Lung (tissue), 12 donors: Measurements from ENCODE around the gene CMTM3. TPM values are rescaled to one million over a fixed set of nuclear protein-coding genes. Genes with fewer than 3 reads are reported as not detected.

Experiments used
- ATAC-seq: fragments of 200-7000 bp; cut with Tn5 transposase; one replicate; pipeline ENCODE4 v1.9.1; 2020; ENCODE audit warnings: moderate number of reproducible peaks; ENCODE audit not compliant: insufficient read depth, low FRiP score
- DNase-seq, 3 donors: peaks; one replicate each; pipeline ENCODE4 v3.0.0-alpha.2; 2013 to 2017
- H3K27ac ChIP-seq, 2 donors: one replicate each; pipeline ENCODE4 v1.5.1; 2013; ENCODE audit warnings: mild to moderate bottlenecking in 2 of 2, moderate library complexity in 2 of 2, control low read depth in 1 of 2, inconsistent platforms in 1 of 2, low read depth in 1 of 2, low read length in 1 of 2
- H3K27me3 ChIP-seq, 3 donors: one replicate each; pipeline ENCODE4 v1.5.1; 2013; ENCODE audit warnings: low read length in 2 of 3; ENCODE audit not compliant: control insufficient read depth in 3 of 3, insufficient read depth in 3 of 3
- H3K36me3 ChIP-seq, 4 donors: one replicate each; pipeline ENCODE4 v1.5.1; 2013; ENCODE audit warnings: low read length in 4 of 4, mild to moderate bottlenecking in 1 of 4, moderate library complexity in 1 of 4; ENCODE audit not compliant: control insufficient read depth in 4 of 4, insufficient read depth in 4 of 4
- H3K4me1 ChIP-seq, 5 donors: one replicate each; pipeline ENCODE4 v1.5.1; 2013; ENCODE audit warnings: low read length in 5 of 5, mild to moderate bottlenecking in 2 of 5, moderate library complexity in 1 of 5; ENCODE audit not compliant: control insufficient read depth in 5 of 5, insufficient read depth in 5 of 5
- H3K4me3 ChIP-seq: one replicate; pipeline ENCODE4 v1.5.1; 2013; ENCODE audit warnings: mild to moderate bottlenecking, control low read depth, moderate library complexity
- H3K9ac ChIP-seq, 2 donors: one replicate each; pipeline ENCODE4 v1.5.1; 2013; ENCODE audit warnings: low read length in 2 of 2, control low read depth in 1 of 2; ENCODE audit not compliant: insufficient read depth in 1 of 2
- H3K9me3 ChIP-seq, 4 donors: one replicate each; pipeline ENCODE4 v1.5.1; 2013; ENCODE audit warnings: low read length in 3 of 4, mild to moderate bottlenecking in 1 of 4, moderate library complexity in 1 of 4; ENCODE audit not compliant: control insufficient read depth in 4 of 4, insufficient read depth in 3 of 4
- CTCF ChIP-seq: IDR thresholded peaks from 2 replicates; pipeline ENCODE4 v1.5.1; 2012; ENCODE audit warnings: mild to moderate bottlenecking; ENCODE audit errors: control extremely low read depth, extremely low read depth
- WGBS, 2 donors: extraction: QIAGEN DNeasy Blood & Tissue Kit; methylation state at CpG; one replicate each; pipeline ENCODE4 v1.1.7; 2013; 5-methylcytosine and 5-hydroxymethylcytosine counted together
- polyA plus RNA-seq, 2 donors: library from polyadenylated mRNA; stranded (reverse); fragments of 200-250 nt; gene quantifications; one replicate each; pipeline ENCODE4 v1.2.1, GENCODE V29; 2013
- total RNA-seq, 2 donors: library from RNA; depleted of rRNA in 1 of 2; stranded (reverse); fragments of >200 nt in 1 of 2; gene quantifications; one replicate each; pipeline ENCODE4 v1.2.1, GENCODE V29; 2014 to 2021
- donor health status: control.
- donor health status: control.
- donor health status: Bipolar disorder and iron deficiency.
- donor health status: healthy.
- donor health status: DM: yes; HTN: yes; CAD: no.

The CMTM3 gene
- total and polyA plus RNA-seq, 4 donors: 19.8 to 46.4 (median 31.4) TPM

DNA sequence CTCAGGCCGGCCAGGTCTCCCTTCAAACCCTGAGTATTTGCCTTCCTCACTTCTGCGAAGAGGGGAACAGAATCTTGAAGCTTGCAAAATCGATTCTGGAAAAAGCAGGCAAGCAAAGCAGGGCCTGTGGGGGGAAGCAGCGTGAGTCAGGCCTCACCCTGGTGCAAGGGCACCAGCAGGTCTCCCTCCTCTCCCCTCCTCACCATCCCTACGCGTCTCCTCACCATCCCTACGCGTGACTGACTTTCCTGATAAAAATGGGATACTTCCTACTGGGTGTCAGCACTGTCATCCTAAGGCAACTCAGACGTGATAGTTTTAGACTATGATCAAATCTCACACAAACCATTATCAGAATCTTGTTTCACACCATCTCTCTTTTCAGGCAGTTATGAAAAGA lies 12.1 kb downstream of the CMTM3 start:
- WGBS, 2 donors: 75 to 77% methylated on average over 9 of the region's 9 CpGs
- Histone ChIP-seq H3K9ac (no peak overlapping the region), H3K27me3 (no peaks in the 10 kb centered on the region), H3K4me3 (no peak overlapping the region), H3K4me1 (peaks cover 0 to 2% (median 0%) of the 10 kb centered on the region in 5 donors), H3K36me3 (peaks cover 6 to 25% (median 9%) of the 10 kb centered on the region in 4 donors), H3K27ac (no peak overlapping the region), H3K9me3 (no peaks in the 10 kb centered on the region)
- ATAC-seq (no peak), DNase-seq (no peak)
- no peak for TF ChIP-seq CTCF

DNA sequence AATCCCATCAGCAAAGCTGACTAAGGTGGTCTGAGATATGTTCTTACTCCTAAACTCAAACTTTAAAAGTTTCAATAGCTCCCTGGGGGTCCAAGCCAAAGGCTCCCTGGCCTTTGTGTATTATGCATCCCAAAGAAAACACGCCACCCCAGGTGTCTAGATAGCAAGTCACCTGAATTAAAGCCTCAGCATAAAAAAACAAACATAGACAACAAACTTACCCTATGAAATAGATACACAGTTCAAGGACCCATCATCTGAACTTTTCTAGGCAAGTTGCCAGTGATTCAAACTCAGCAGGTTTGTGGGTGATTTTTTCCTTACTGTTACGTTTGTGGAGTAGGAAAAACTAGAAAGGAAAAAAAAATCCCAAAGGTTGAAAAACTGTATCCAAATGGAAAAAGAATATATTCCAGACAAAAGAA lies 12.5 kb downstream of the CMTM3 start:
- 78 to 84% methylated on average over 2 of the region's 2 CpGs for WGBS, 2 donors

DNA sequence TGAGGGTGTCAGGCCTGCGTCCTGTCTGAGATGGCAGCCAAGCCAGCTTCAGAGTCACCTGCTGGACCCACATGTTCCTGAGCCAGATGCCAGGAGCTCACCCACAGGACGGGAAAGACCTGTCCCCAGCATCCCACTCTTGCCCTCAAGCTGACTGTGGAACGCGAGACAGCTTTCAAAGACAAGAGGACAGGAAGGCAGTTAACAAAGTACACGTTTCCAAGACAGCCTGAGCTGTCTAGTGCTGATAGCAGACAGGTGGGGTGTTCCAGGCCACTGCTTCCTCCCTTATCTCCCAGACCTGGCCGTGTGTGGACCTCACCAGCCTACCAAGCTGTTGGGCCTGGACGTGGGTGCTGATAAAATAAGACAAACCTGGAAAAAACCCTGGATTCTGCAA lies 13.2 kb downstream of the CMTM3 start:
- no peak for TF ChIP-seq CTCF
- H3K27me3 ChIP-seq: no peaks in the 10 kb centered on the region
- ATAC-seq: no peak
- no peak overlapping the region for H3K27ac ChIP-seq
- 76 to 78% methylated on average over 7 of the region's 7 CpGs for WGBS, 2 donors
- peaks cover 0 to 2% (median 0%) of the 10 kb centered on the region in 5 donors for H3K4me1 ChIP-seq
- no peaks in the 10 kb centered on the region for H3K9me3 ChIP-seq
- peaks cover under 1 to 19% (median 7%) of the 10 kb centered on the region in 4 donors for H3K36me3 ChIP-seq
- no peak for DNase-seq
- no peak overlapping the region for H3K4me3 ChIP-seq
- H3K9ac ChIP-seq: no peak overlapping the region

More for the DNA sequence above, 12.5 kb downstream of the CMTM3 start:
- Histone ChIP-seq H3K36me3 (peaks cover 6 to 26% (median 10%) of the 10 kb centered on the region in 4 donors), H3K27ac (no peak overlapping the region), H3K9me3 (no peaks in the 10 kb centered on the region), H3K9ac (no peak overlapping the region), H3K4me3 (no peak overlapping the region), H3K27me3 (no peaks in the 10 kb centered on the region), H3K4me1 (peaks cover 0 to 2% (median 0%) of the 10 kb centered on the region in 5 donors)
- DNase-seq: no peak
- no peak for ATAC-seq
- TF ChIP-seq CTCF: no peak
